ENCODE results near the gene CEP70. TPM values are rescaled to one million over a fixed set of nuclear protein-coding genes. Genes with fewer than 3 reads are reported as not detected.

CEP70 gene
- total RNA-seq, 5 donors from 2014 or later (not counting 1 experiment from before 2014, with no cell fraction given) = 14.5 to 23.4 (median 21.7) TPM

- Histone ChIP-seq H3K27ac (ENCODE audit: low read length) (no peak overlapping the region), H3K4me1 (ENCODE audit: control insufficient read depth in 1 of 2, extremely low read depth in 1 of 2, insufficient read depth in 2 of 2, low read length in 2 of 2) (no peaks in the 10 kb centered on the region), H3K9me3 (no peaks in the 10 kb centered on the region), H3K36me3 (ENCODE audit: control insufficient read depth in 2 of 2, extremely low read depth in 1 of 2, insufficient read depth in 1 of 2, low read length in 1 of 2) (no peaks in the 10 kb centered on the region), H3K27me3 (replicated peaks in 1 of 2; ENCODE audit: control insufficient read depth in 2 of 2, extremely low read depth in 1 of 2, insufficient read depth in 2 of 2, low read length in 1 of 2) (no peaks in the 10 kb centered on the region), H3K4me3 (ENCODE audit: control insufficient read depth in 1 of 2, extremely low read depth in 1 of 2, low read length in 1 of 2) (no peak overlapping the region)
- ChIA-PET POLR2A (interaction anchor here in 1 of 2 donors (0.6 kb wide), 1 partner anchor 12 kb away, joined by 6 read pairs; no protein-coding TSS in a partner anchor), CTCF (no interaction called here)
- H3K4me1 Mint-ChIP-seq = no peaks in the 10 kb centered on the region
- ATAC-seq (replicated peaks in 1 of 4) (no peak), DNase-seq (no peak)
- no peaks in the 10 kb centered on the region for H3K36me3 Mint-ChIP-seq
- H3K9me3 Mint-ChIP-seq = no peaks in the 10 kb centered on the region
- H3K27me3 Mint-ChIP-seq = peaks cover 0 to 9% of the 10 kb centered on the region in 2 donors
- WGBS (ENCODE audit: insufficient coverage) = 96% methylated on average over 2 of the region's 3 CpGs
- H3K4me3 Mint-ChIP-seq = no peak overlapping the region
- no peak overlapping the region for H3K27ac Mint-ChIP-seq
Observed at GRCh38 chr3:138477801-138478200, 116.3 kb downstream of the CEP70 start.

GRCh38 chr3:138477120-138477519 lies 116.9 kb downstream of the CEP70 start:
- Histone ChIP-seq H3K27me3 (replicated peaks in 1 of 2; ENCODE audit: control insufficient read depth in 2 of 2, extremely low read depth in 1 of 2, insufficient read depth in 2 of 2, low read length in 1 of 2) (peaks cover 0 to 4% of the 10 kb centered on the region in 2 experiments), H3K27ac (ENCODE audit: low read length) (no peak overlapping the region), H3K9me3 (no peaks in the 10 kb centered on the region), H3K4me3 (ENCODE audit: control insufficient read depth in 1 of 2, extremely low read depth in 1 of 2, low read length in 1 of 2) (no peak overlapping the region), H3K4me1 (ENCODE audit: control insufficient read depth in 1 of 2, extremely low read depth in 1 of 2, insufficient read depth in 2 of 2, low read length in 2 of 2) (no peaks in the 10 kb centered on the region), H3K36me3 (ENCODE audit: control insufficient read depth in 2 of 2, extremely low read depth in 1 of 2, insufficient read depth in 1 of 2, low read length in 1 of 2) (no peaks in the 10 kb centered on the region)
- Mint-ChIP-seq H3K4me1 (no peaks in the 10 kb centered on the region), H3K9me3 (no peaks in the 10 kb centered on the region), H3K36me3 (no peaks in the 10 kb centered on the region), H3K27me3 (peaks cover 0 to 9% of the 10 kb centered on the region in 2 donors), H3K4me3 (no peak overlapping the region), H3K27ac (no peak overlapping the region)
- ChIA-PET POLR2A (interaction anchor here in 1 of 2 donors (0.6 kb wide), 1 partner anchor 12 kb away, joined by 6 read pairs; no protein-coding TSS in a partner anchor), CTCF (no interaction called here)
- ATAC-seq (replicated peaks in 1 of 4) = no peak
- no peak for DNase-seq

GRCh38 chr3:138476526-138476925 lies 117.5 kb downstream of the CEP70 start:
- Mint-ChIP-seq H3K4me3 (no peak overlapping the region), H3K36me3 (no peaks in the 10 kb centered on the region), H3K27me3 (peaks cover 0 to 9% of the 10 kb centered on the region in 2 donors), H3K4me1 (no peaks in the 10 kb centered on the region), H3K9me3 (no peaks in the 10 kb centered on the region), H3K27ac (no peak overlapping the region)
- no peak for DNase-seq
- WGBS (ENCODE audit: insufficient coverage) = no CpG with 5 or more reads among the region's 2 CpGs
- POLR2A ChIA-PET = no interaction called here
- no peak overlapping the region for H3K4me3 ChIP-seq (ENCODE audit: control insufficient read depth in 1 of 2, extremely low read depth in 1 of 2, low read length in 1 of 2)
- no peak overlapping the region for H3K27ac ChIP-seq (ENCODE audit: low read length)
- H3K9me3 ChIP-seq = no peaks in the 10 kb centered on the region
- H3K4me1 ChIP-seq (ENCODE audit: control insufficient read depth in 1 of 2, extremely low read depth in 1 of 2, insufficient read depth in 2 of 2, low read length in 2 of 2) = no peaks in the 10 kb centered on the region
- H3K36me3 ChIP-seq (ENCODE audit: control insufficient read depth in 2 of 2, extremely low read depth in 1 of 2, insufficient read depth in 1 of 2, low read length in 1 of 2) = no peaks in the 10 kb centered on the region
- no peak for ATAC-seq (replicated peaks in 1 of 4)
- CTCF ChIA-PET = no interaction called here
- peaks cover 0 to 4% of the 10 kb centered on the region in 2 experiments for H3K27me3 ChIP-seq (replicated peaks in 1 of 2; ENCODE audit: control insufficient read depth in 2 of 2, extremely low read depth in 1 of 2, insufficient read depth in 2 of 2, low read length in 1 of 2)

- H3K27me3 ChIP-seq (replicated peaks in 1 of 2; ENCODE audit: control insufficient read depth in 2 of 2, extremely low read depth in 1 of 2, insufficient read depth in 2 of 2, low read length in 1 of 2) = peaks cover 0 to 6% of the 10 kb centered on the region in 2 experiments
- no peak overlapping the region for H3K27ac Mint-ChIP-seq
- ChIA-PET POLR2A (no interaction called here), CTCF (no interaction called here)
- no peak for ATAC-seq (replicated peaks in 1 of 4)
- WGBS (ENCODE audit: insufficient coverage) = 90% methylated on average over 5 of the region's 6 CpGs
- no peak overlapping the region for H3K4me3 ChIP-seq (ENCODE audit: control insufficient read depth in 1 of 2, extremely low read depth in 1 of 2, low read length in 1 of 2)
- H3K27ac ChIP-seq (ENCODE audit: low read length) = no peak overlapping the region
- H3K36me3 Mint-ChIP-seq = no peaks in the 10 kb centered on the region
- no peaks in the 10 kb centered on the region for H3K9me3 ChIP-seq
- no peaks in the 10 kb centered on the region for H3K36me3 ChIP-seq (ENCODE audit: control insufficient read depth in 2 of 2, extremely low read depth in 1 of 2, insufficient read depth in 1 of 2, low read length in 1 of 2)
- no peaks in the 10 kb centered on the region for H3K9me3 Mint-ChIP-seq
- H3K4me1 Mint-ChIP-seq = no peaks in the 10 kb centered on the region
- no peak for DNase-seq
- H3K27me3 Mint-ChIP-seq = peaks cover 0 to 9% of the 10 kb centered on the region in 2 donors
- no peaks in the 10 kb centered on the region for H3K4me1 ChIP-seq (ENCODE audit: control insufficient read depth in 1 of 2, extremely low read depth in 1 of 2, insufficient read depth in 2 of 2, low read length in 2 of 2)
- no peak overlapping the region for H3K4me3 Mint-ChIP-seq
Observed at GRCh38 chr3:138474163-138474562, 119.9 kb downstream of the CEP70 start.

GRCh38 chr3:138473391-138473790 lies 120.7 kb downstream of the CEP70 start:
- ATAC-seq (replicated peaks in 1 of 4) (no peak), DNase-seq (no peak)
- Mint-ChIP-seq H3K27me3 (peaks cover 0 to 7% of the 10 kb centered on the region in 2 donors), H3K36me3 (no peaks in the 10 kb centered on the region), H3K9me3 (no peaks in the 10 kb centered on the region), H3K4me3 (no peak overlapping the region), H3K4me1 (no peaks in the 10 kb centered on the region), H3K27ac (no peak overlapping the region)
- 94% methylated on average over 7 of the region's 8 CpGs for WGBS (ENCODE audit: insufficient coverage)
- no peaks in the 10 kb centered on the region for H3K9me3 ChIP-seq
- peaks cover 0 to 6% of the 10 kb centered on the region in 2 experiments for H3K27me3 ChIP-seq (replicated peaks in 1 of 2; ENCODE audit: control insufficient read depth in 2 of 2, extremely low read depth in 1 of 2, insufficient read depth in 2 of 2, low read length in 1 of 2)
- H3K27ac ChIP-seq (ENCODE audit: low read length) = no peak overlapping the region
- ChIA-PET POLR2A (no interaction called here), CTCF (no interaction called here)
- no peak overlapping the region for H3K4me3 ChIP-seq (ENCODE audit: control insufficient read depth in 1 of 2, extremely low read depth in 1 of 2, low read length in 1 of 2)
- no peaks in the 10 kb centered on the region for H3K4me1 ChIP-seq (ENCODE audit: control insufficient read depth in 1 of 2, extremely low read depth in 1 of 2, insufficient read depth in 2 of 2, low read length in 2 of 2)
- H3K36me3 ChIP-seq (ENCODE audit: control insufficient read depth in 2 of 2, extremely low read depth in 1 of 2, insufficient read depth in 1 of 2, low read length in 1 of 2) = no peaks in the 10 kb centered on the region

- H3K4me1 ChIP-seq (ENCODE audit: control insufficient read depth in 1 of 2, extremely low read depth in 1 of 2, insufficient read depth in 2 of 2, low read length in 2 of 2) = no peaks in the 10 kb centered on the region
- no peaks in the 10 kb centered on the region for H3K4me1 Mint-ChIP-seq
- DNase-seq (no peak), ATAC-seq (replicated peaks in 1 of 4) (no peak)
- H3K9me3 Mint-ChIP-seq = no peaks in the 10 kb centered on the region
- H3K27me3 Mint-ChIP-seq = peaks cover 3 to 7% of the 10 kb centered on the region in 2 donors
- POLR2A ChIA-PET = no interaction called here
- no peaks in the 10 kb centered on the region for H3K36me3 Mint-ChIP-seq
- CTCF ChIA-PET = no interaction called here
- H3K4me3 Mint-ChIP-seq = no peak overlapping the region
- H3K4me3 ChIP-seq (ENCODE audit: control insufficient read depth in 1 of 2, extremely low read depth in 1 of 2, low read length in 1 of 2) = no peak overlapping the region
- no peak overlapping the region for H3K27ac Mint-ChIP-seq
- peaks cover 0 to 12% of the 10 kb centered on the region in 2 experiments for H3K27me3 ChIP-seq (replicated peaks in 1 of 2; ENCODE audit: control insufficient read depth in 2 of 2, extremely low read depth in 1 of 2, insufficient read depth in 2 of 2, low read length in 1 of 2)
- no peak overlapping the region for H3K27ac ChIP-seq (ENCODE audit: low read length)
- no peaks in the 10 kb centered on the region for H3K36me3 ChIP-seq (ENCODE audit: control insufficient read depth in 2 of 2, extremely low read depth in 1 of 2, insufficient read depth in 1 of 2, low read length in 1 of 2)
- H3K9me3 ChIP-seq = no peaks in the 10 kb centered on the region
- 79% methylated on average over 7 of the region's 8 CpGs for WGBS (ENCODE audit: insufficient coverage)
Observed at GRCh38 chr3:138472141-138472825, 121.8 kb downstream of the CEP70 start.
